H1 (cell line): Measurements from ENCODE around the gene ZNF738. TPM values are rescaled to one million over a fixed set of nuclear protein-coding genes. Genes with fewer than 3 reads are reported as not detected.
A peak's percentile ranks its signal among the peaks of the same experiment; 100 is the strongest.

ENCODE experiments used
- CTCF ChIA-PET: fragments of 300-600 bp; sonication (Branson Sonifier 250); formaldehyde crosslinking; loops from one replicate; lab custom pipeline; 2021; ENCODE audit not compliant: partially characterized antibody; lab: Charles Lee
- POLR2A ChIA-PET: fragments of 300-600 bp; sonication (Branson Sonifier 250); formaldehyde crosslinking; loops from one replicate; lab custom pipeline; 2021; ENCODE audit warnings: inconsistent platforms; ENCODE audit not compliant: partially characterized antibody; lab: Charles Lee
- DNase-seq, 2 experiments: peaks; one replicate each; pipeline versions ENCODE4 v3.0.0 to v3.0.0-alpha.2; 2010 to 2022; ENCODE audit warnings: low spot score in 2 of 2, low read depth in 1 of 2, mixed read lengths in 1 of 2
- FAIRE-seq: peaks from 2 replicates; lab custom pipeline; 2011; peaks lifted over from hg19 to GRCh38; lab: Jason Lieb, UNC
- H2AFZ ChIP-seq: 2 replicates; pipeline ENCODE4 v1.8.1; 2012; ENCODE audit warnings: low read length, inconsistent platforms
- H2AK5ac ChIP-seq: 2 replicates; pipeline ENCODE4 v1.6.1; 2013; ENCODE audit warnings: low read depth, low read length
- H2BK120ac ChIP-seq: replicated peaks from 2 replicates; pipeline ENCODE3; 2013; ENCODE audit warnings: low read depth, low read length, inconsistent platforms
- H2BK12ac ChIP-seq: 2 replicates; pipeline ENCODE4 v1.6.1; 2013; ENCODE audit warnings: low read depth, low read length
- H2BK15ac ChIP-seq: 2 replicates; pipeline ENCODE4 v1.6.1; 2013; ENCODE audit warnings: low read length
- H2BK20ac ChIP-seq: 2 replicates; pipeline ENCODE4 v1.6.1; 2013; ENCODE audit warnings: low read length
- H2BK5ac ChIP-seq: 2 replicates; pipeline ENCODE4 v1.6.1; 2013; ENCODE audit warnings: low read depth, low read length
- H3K14ac ChIP-seq: 2 replicates; pipeline ENCODE4 v1.6.1; 2013; ENCODE audit warnings: inconsistent platforms; ENCODE audit not compliant: insufficient read length
- H3K18ac ChIP-seq: 2 replicates; pipeline ENCODE4 v1.6.1; 2013; ENCODE audit warnings: low read length; ENCODE audit errors: extremely low read depth
- H3K23ac ChIP-seq: 2 replicates; pipeline ENCODE4 v1.6.1; 2013; ENCODE audit warnings: inconsistent platforms; ENCODE audit not compliant: insufficient read length
- H3K23me2 ChIP-seq: 2 replicates; pipeline ENCODE4 v1.6.1; 2013; ENCODE audit warnings: low read depth, low read length
- H3K27ac ChIP-seq: 2 replicates; pipeline ENCODE4 v1.6.1; 2011; ENCODE audit warnings: low read depth, low read length, inconsistent platforms
- H3K27me3 ChIP-seq, 4 experiments: replicated peaks in 1 of 4; 1 replicate in 1 of 4; 2 replicates in 3 of 4; pipeline versions ENCODE4 v1.6.1 to v1.8.1; 2011 to 2013; ENCODE audit warnings: low read length in 3 of 4, mild to moderate bottlenecking in 3 of 4, inconsistent platforms in 2 of 4, mixed read lengths in 2 of 4, moderate library complexity in 1 of 4; ENCODE audit not compliant: control insufficient read depth in 3 of 4, insufficient read depth in 3 of 4; ENCODE audit errors: extremely low read depth in 1 of 4
- H3K36me3 ChIP-seq, 4 experiments: 2 replicates each; pipeline versions ENCODE4 v1.6.1 to v1.8.1; 2011 to 2013; ENCODE audit warnings: mild to moderate bottlenecking in 4 of 4, low read length in 3 of 4, moderate library complexity in 2 of 4, control low read depth in 1 of 4, inconsistent platforms in 1 of 4; ENCODE audit not compliant: insufficient read depth in 4 of 4, control insufficient read depth in 2 of 4
- H3K4ac ChIP-seq: replicated peaks from 2 replicates; pipeline ENCODE3; 2013; ENCODE audit warnings: low read length, low read depth, mixed read lengths, inconsistent platforms; ENCODE audit not compliant: insufficient read length
- H3K4me1 ChIP-seq, 4 experiments: replicated peaks in 1 of 4; 1 replicate in 1 of 4; 2 replicates in 3 of 4; pipeline versions ENCODE4 v1.6.1 to v1.8.1; 2011 to 2013; ENCODE audit warnings: low read length in 3 of 4, inconsistent platforms in 2 of 4, mixed read lengths in 1 of 4; ENCODE audit not compliant: insufficient read depth in 4 of 4, control insufficient read depth in 3 of 4
- H3K4me2 ChIP-seq, 2 experiments: 2 replicates each; pipeline versions ENCODE4 v1.6.1 to v1.8.1; 2011 to 2013; ENCODE audit warnings: low read depth in 2 of 2, low read length in 2 of 2, control low read depth in 1 of 2, inconsistent platforms in 1 of 2, mild to moderate bottlenecking in 1 of 2; ENCODE audit not compliant: insufficient read depth in 1 of 2
- H3K4me3 ChIP-seq, 4 experiments: fragments of 200-600, 300-600 bp in 1 of 4; sonication (generic), shearing (Covaris generic), sonication (Bioruptor Twin) in 1 of 4; 2 replicates each; pipeline versions ENCODE4 v1.5.1 to v1.8.1; 2011 to 2016; ENCODE audit warnings: low read length in 4 of 4, low read depth in 3 of 4, control low read depth in 2 of 4, inconsistent platforms in 2 of 4, mild to moderate bottlenecking in 2 of 4, mixed read lengths in 1 of 4, moderate library complexity in 1 of 4; ENCODE audit not compliant: insufficient read depth in 2 of 4; ENCODE audit errors: extremely low read depth in 1 of 4
- H3K56ac ChIP-seq: replicated peaks from 2 replicates; pipeline ENCODE3; 2013; ENCODE audit warnings: low read depth, mild to moderate bottlenecking, mixed read lengths, low read length, inconsistent platforms; ENCODE audit not compliant: insufficient read length
- H3K79me1 ChIP-seq: 2 replicates; pipeline ENCODE4 v1.6.1; 2013; ENCODE audit warnings: low read depth, low read length, control low read depth
- H3K79me2 ChIP-seq, 2 experiments: 2 replicates each; pipeline versions ENCODE4 v1.6.1 to v1.8.1; 2012 to 2013; ENCODE audit warnings: low read length in 2 of 2, mild to moderate bottlenecking in 2 of 2, inconsistent platforms in 1 of 2; ENCODE audit not compliant: insufficient read depth in 2 of 2, control insufficient read depth in 1 of 2
- H3K9ac ChIP-seq, 4 experiments: replicated peaks in 1 of 4; 1 replicate in 1 of 4; 2 replicates in 3 of 4; pipeline versions ENCODE4 v1.6.1 to v1.8.1; 2011 to 2013; ENCODE audit warnings: low read depth in 3 of 4, low read length in 3 of 4, control low read depth in 2 of 4, mild to moderate bottlenecking in 2 of 4, moderate library complexity in 2 of 4, inconsistent platforms in 1 of 4; ENCODE audit errors: extremely low read depth in 1 of 4
- H3K9me3 ChIP-seq, 2 experiments: 2 replicates each; pipeline versions ENCODE4 v1.6.1 to v1.8.1; 2012 to 2013; ENCODE audit warnings: mild to moderate bottlenecking in 2 of 2, moderate library complexity in 2 of 2, control low read depth in 1 of 2, inconsistent platforms in 1 of 2, low read depth in 1 of 2, low read length in 1 of 2, mixed read lengths in 1 of 2; ENCODE audit not compliant: insufficient read depth in 2 of 2
- H4K20me1 ChIP-seq, 2 experiments: replicated peaks in 1 of 2; 2 replicates each; pipeline versions ENCODE3 to v1.8.1; 2011 to 2013; ENCODE audit warnings: inconsistent platforms in 2 of 2, low read length in 2 of 2, mild to moderate bottlenecking in 1 of 2; ENCODE audit not compliant: insufficient read depth in 2 of 2, control insufficient read depth in 1 of 2
- H4K5ac ChIP-seq: 2 replicates; pipeline ENCODE4 v1.6.1; 2013; ENCODE audit warnings: low read length, low read depth, mixed read lengths, inconsistent platforms; ENCODE audit not compliant: insufficient read length
- H4K8ac ChIP-seq: 2 replicates; pipeline ENCODE4 v1.8.0; 2013; ENCODE audit warnings: mild to moderate bottlenecking, moderate library complexity, low read length, inconsistent platforms; ENCODE audit not compliant: insufficient read depth; ENCODE audit errors: extremely low read depth
- H4K91ac ChIP-seq: replicated peaks from 2 replicates; pipeline ENCODE3; 2013; ENCODE audit warnings: low read length, mixed read lengths, inconsistent platforms; ENCODE audit not compliant: insufficient read length
- CHD1 ChIP-seq: IDR thresholded peaks from 2 replicates; pipeline ENCODE4 v1.6.1; 2012; ENCODE audit warnings: low read depth, low read length, improper control_type of control experiment
- EGR1 ChIP-seq: IDR thresholded peaks from 2 replicates; pipeline ENCODE4 v1.6.1; 2011; ENCODE audit warnings: low read depth, low read length, borderline replicate concordance
- HDAC6 ChIP-seq: IDR thresholded peaks from one replicate; pipeline ENCODE4 v1.7.1; 2012; ENCODE audit warnings: low read depth, mild to moderate bottlenecking, inconsistent platforms, low read length, moderate library complexity
- JUND ChIP-seq: IDR thresholded peaks from 2 replicates; pipeline ENCODE4 v1.6.1; 2011; ENCODE audit warnings: mild to moderate bottlenecking, improper control_type of control experiment, low read length
- SIN3A ChIP-seq, 2 experiments: IDR thresholded peaks in 1 of 2; conservative IDR thresholded peaks in 1 of 2; 2 replicates each; pipeline ENCODE4 v1.6.1; 2011 to 2012; ENCODE audit warnings: low read length in 2 of 2, improper control_type of control experiment in 1 of 2, low read depth in 1 of 2, mild to moderate bottlenecking in 1 of 2
- SIRT6 ChIP-seq: IDR thresholded peaks from one replicate; pipeline ENCODE4 v1.7.1; 2012; ENCODE audit warnings: low read length, inconsistent platforms
- YY1 ChIP-seq: IDR thresholded peaks from 2 replicates; pipeline ENCODE4 v1.6.1; 2011; ENCODE audit warnings: low read depth, mild to moderate bottlenecking, low read length
- ZNF274 ChIP-seq: IDR thresholded peaks from 2 replicates; pipeline ENCODE4 v1.7.0; 2012; ENCODE audit warnings: low read length, borderline replicate concordance; ENCODE audit errors: extremely low read depth
- WGBS, 2 experiments: shearing (Covaris generic) in 1 of 2; methylation state at CpG; one replicate each; pipeline versions ENCODE4 v1.1.6 to v1.1.7; 2013 to 2015; ENCODE audit warnings: low lambda C conversion rate in 2 of 2, mixed read lengths in 2 of 2, inconsistent platforms in 1 of 2, low coverage in 1 of 2, missing lambda C conversion rate in 1 of 2; ENCODE audit not compliant: insufficient replicate concordance in 2 of 2, insufficient coverage in 1 of 2, insufficient read length in 1 of 2; ENCODE audit errors: extremely low coverage in 1 of 2, missing lambda C conversion rate in 1 of 2; 5-methylcytosine and 5-hydroxymethylcytosine counted together
- long read RNA-seq, 2 experiments: library from RNA in 1 of 2; library from capped mRNA in 1 of 2; stranded (forward); transcript quantifications; one replicate each; pipeline ENCODE4 v2.0.0, GENCODE V29; 2021; ENCODE audit warnings: inconsistent platforms in 1 of 2
- polyA minus RNA-seq, 3 experiments: library from RNA; depleted of rRNA, polyadenylated mRNA; stranded (reverse); fragments of >200 nt; gene quantifications; 1 replicate in 2 of 3; 2 replicates in 1 of 3; pipeline ENCODE4 v1.2.3, GENCODE V29; 2011
- polyA plus RNA-seq, 7 experiments: library from polyadenylated mRNA; depleted of rRNA in 3 of 7; stranded (reverse) in 5 of 7; unstranded in 2 of 7; fragments of >200 nt in 5 of 7; fragments of 200-250 nt in 2 of 7; gene quantifications; 1 replicate in 5 of 7; 2 replicates in 1 of 7; 4 replicates in 1 of 7; pipeline versions ENCODE4 v1.2.1 to v1.2.3, GENCODE V29; 2011 to 2013; ENCODE audit warnings: missing spikeins in 2 of 7, mixed read lengths in 2 of 7
- total RNA-seq: library from RNA; stranded (reverse); fragmentation: NEBNext Ultra II Directional; extraction: Animal tissue kit (Norgen Biotek cat#: 25700); gene quantifications from 2 replicates; pipeline ENCODE4 v1.2.1, GENCODE V29; 2021

ZNF738 gene
- 78.1 and 80.6 TPM in 2 replicates for total RNA-seq
- polyA plus RNA-seq (2011; rRNA removed): 126 and 148 TPM in 2 replicates
- 142 TPM for polyA plus RNA-seq (2011; cell fraction: cytosol; rRNA removed)
- polyA plus RNA-seq (2011; cell fraction: nucleus; rRNA removed): 90.6 TPM
- 73.9 to 112 TPM (median 80.1 TPM) in 4 replicates for polyA plus RNA-seq (2012, experiment 1 of 2)
- 52.0 TPM for polyA plus RNA-seq (2012, experiment 2 of 2)
- 107 TPM for polyA plus RNA-seq (2013, experiment 1 of 2)
- polyA plus RNA-seq (2013, experiment 2 of 2): 92.2 TPM
- 35.1 and 36.5 TPM in 2 replicates for polyA minus RNA-seq (2011; rRNA and poly(A)+ RNA removed)
- 49.9 TPM for polyA minus RNA-seq (2011; cell fraction: cytosol; rRNA and poly(A)+ RNA removed)
- polyA minus RNA-seq (2011; cell fraction: nucleus; rRNA and poly(A)+ RNA removed): 85.6 TPM
- long read RNA-seq, experiment 1, transcript ZNF738-202 (5 exons, 1,142 nt): major isoform, 10 of 35 reads
- long read RNA-seq, experiment 1, transcript ZNF738-201 (5 exons, 2,442 nt): minor isoform, 6 of 35 reads
- long read RNA-seq, experiment 1, partial matches to known transcripts: 10 of 35 reads
- long read RNA-seq, experiment 1, other reads (novel, unspliced or antisense): 9 of 35 reads
- long read RNA-seq, experiment 2, transcript ZNF738-202 (5 exons, 1,142 nt): major isoform, 32 of 53 reads
- long read RNA-seq, experiment 2, transcript ZNF738-201 (5 exons, 2,442 nt): minor isoform, 9 of 53 reads
- long read RNA-seq, experiment 2, partial matches to known transcripts: 3 of 53 reads
- long read RNA-seq, experiment 2, other reads (novel, unspliced or antisense): 9 of 53 reads

GRCh38 chr19:21358768-21359451, at the start of gene ZNF738:
Gene ZNF738 (plus strand): TSS chr19:21359000. CDS start chr19:21359141, 141 bp downstream.
- Histone ChIP-seq H3K4ac (peak within 1 kb of the TSS; percentile 85), H4K91ac (no peak within 1 kb of the TSS), H4K5ac (peak within 1 kb of the TSS; percentile 94), H4K20me1 (peaks cover 2% of the 10 kb centered on the region in 2 experiments), H3K23ac (no peak within 1 kb of the TSS), H3K18ac (peak within 1 kb of the TSS; percentile 97), H3K36me3 (peaks cover 7 to 30% (median 18%) of the 10 kb centered on the region in 4 experiments; a peak in 7 of 8 replicates), H2BK12ac (peak within 1 kb of the TSS; percentile 60; the same call in 1 of the 2 replicates), H2BK120ac (no peak within 1 kb of the TSS), H3K56ac (peak within 1 kb of the TSS; percentile 77), H3K4me2 (peak within 1 kb of the TSS; percentile 5 to 69), H2AFZ (peak within 1 kb of the TSS; percentile 75; the same call in 1 of the 2 replicates), H2BK5ac (peak within 1 kb of the TSS; percentile 98), H3K79me1 (no peaks in the 10 kb centered on the region), H3K14ac (peak within 1 kb of the TSS; percentile 89), H2BK15ac (no peak within 1 kb of the TSS), H3K4me1 (no peaks in the 10 kb centered on the region; a peak in 1 of 7 replicates), H2BK20ac (no peak within 1 kb of the TSS), H3K79me2 (peaks cover 3 to 51% of the 10 kb centered on the region in 2 experiments; a peak in 3 of 4 replicates), H2AK5ac (no peak within 1 kb of the TSS), H3K27me3 (no peaks in the 10 kb centered on the region), H3K23me2 (no peaks in the 10 kb centered on the region), H4K8ac (peak within 1 kb of the TSS; percentile 100), H3K9me3 (no peaks in the 10 kb centered on the region), H3K27ac (peak within 1 kb of the TSS; percentile 99), H3K4me3 (peak within 1 kb of the TSS; percentile 91 to 99 (median 96)), H3K9ac (peak within 1 kb of the TSS; percentile 97 to 100 (median 99))
- ChIA-PET CTCF (interaction anchor here (0.9 kb wide), 1 partner anchor 125 kb away, joined by 4 read pairs; no protein-coding TSS in a partner anchor), POLR2A (interaction anchor here (0.6 to 5.4 kb wide), 29 partner anchors 9 to 410 kb away, joined by 3 to 33 read pairs (median 4); partner anchors contain the start of genes ZNF100, ZNF429, ZNF493 and ZNF708)
- DNase-seq (peak; percentile 88 to 94), FAIRE-seq (peak; percentile 87)
- WGBS, 2 experiments: 0% methylated on average over 33 of the region's 36 CpGs; no CpG with 5 or more reads in 1 of the 2 experiments
- peak; percentile 27 to 67; a peak in 1 of 4 replicates for TF ChIP-seq SIN3A (conservative IDR thresholded peaks at IDR 0.05 in 1 of 2, IDR thresholded peaks at IDR 0.05 in 1 of 2; ENCODE audit: low read depth in 1 of 2, low read length in 2 of 2)
- no peak for TF ChIP-seq EGR1
- peak; percentile 86 for TF ChIP-seq YY1
- TF ChIP-seq ZNF274: no peak
- TF ChIP-seq JUND: no peak
- no peak for TF ChIP-seq SIRT6
- no peak; the same call in 1 of the 2 replicates for TF ChIP-seq CHD1
- TF ChIP-seq HDAC6: no peak
